ENCODE results near the gene TMTC2.
A peak's percentile ranks its signal among the peaks of the same experiment; 100 is the strongest.

The TMTC2 gene

GRCh38 chr12:82686168-82687020 lies at the start of gene TMTC2:
Gene TMTC2, plus strand, starts transcription at chr12:82686906.
- H3K4me3 ChIP-seq (replicated peaks; ENCODE audit: low read depth, low read length), result peak within 1 kb of the TSS; percentile 78

GRCh38 chr12:82638324-82638723 lies 48.4 kb upstream of the TMTC2 start:
- no peak for TF ChIP-seq CTCF (IDR thresholded peaks at IDR 0.05; ENCODE audit: low read length, missing control alignments)
- no peak for DNase-seq (ENCODE audit: low read depth)
- H3K4me3 ChIP-seq (replicated peaks; ENCODE audit: low read depth, low read length), result no peak overlapping the region

More at GRCh38 chr12:82686168-82687020, at the start of gene TMTC2:
- no peak for TF ChIP-seq CTCF (IDR thresholded peaks at IDR 0.05; ENCODE audit: low read length, missing control alignments)
- DNase-seq (ENCODE audit: low read depth), result peak; percentile 89

- DNase-seq (ENCODE audit: low read depth), result no peak
- H3K4me3 ChIP-seq (replicated peaks; ENCODE audit: low read depth, low read length), result no peak overlapping the region
- no peak for TF ChIP-seq CTCF (IDR thresholded peaks at IDR 0.05; ENCODE audit: low read length, missing control alignments)
These were observed 41.8 kb upstream of the TMTC2 start for GRCh38 chr12:82644896-82645295.

- H3K4me3 ChIP-seq (replicated peaks; ENCODE audit: low read depth, low read length), result no peak overlapping the region
- no peak for DNase-seq (ENCODE audit: low read depth)
- TF ChIP-seq CTCF (IDR thresholded peaks at IDR 0.05; ENCODE audit: low read length, missing control alignments), result no peak
These were observed 41.3 kb upstream of the TMTC2 start for GRCh38 chr12:82645414-82645813.

GRCh38 chr12:82647853-82648252 lies 38.9 kb upstream of the TMTC2 start:
- no peak for DNase-seq (ENCODE audit: low read depth)
- TF ChIP-seq CTCF (IDR thresholded peaks at IDR 0.05; ENCODE audit: low read length, missing control alignments), result no peak
- no peak overlapping the region for H3K4me3 ChIP-seq (replicated peaks; ENCODE audit: low read depth, low read length)

- no peak for DNase-seq (ENCODE audit: low read depth)
- TF ChIP-seq CTCF (IDR thresholded peaks at IDR 0.05; ENCODE audit: low read length, missing control alignments), result no peak
These were observed 38.3 kb upstream of the TMTC2 start for GRCh38 chr12:82648259-82648909.

More at GRCh38 chr12:82648259-82648909, 38.3 kb upstream of the TMTC2 start:
- no peak overlapping the region for H3K4me3 ChIP-seq (replicated peaks; ENCODE audit: low read depth, low read length)

Measured in fibroblast of pulmonary artery (primary cell).